Kasumi-1 (cell line): Measurements from ENCODE around the gene C13orf46.

Experiments used
- DNase-seq, 2 experiments: peaks; one replicate each; lab custom pipeline; 2025; lab: John Stamatoyannopoulos, UW

The C13orf46 gene

DNA sequence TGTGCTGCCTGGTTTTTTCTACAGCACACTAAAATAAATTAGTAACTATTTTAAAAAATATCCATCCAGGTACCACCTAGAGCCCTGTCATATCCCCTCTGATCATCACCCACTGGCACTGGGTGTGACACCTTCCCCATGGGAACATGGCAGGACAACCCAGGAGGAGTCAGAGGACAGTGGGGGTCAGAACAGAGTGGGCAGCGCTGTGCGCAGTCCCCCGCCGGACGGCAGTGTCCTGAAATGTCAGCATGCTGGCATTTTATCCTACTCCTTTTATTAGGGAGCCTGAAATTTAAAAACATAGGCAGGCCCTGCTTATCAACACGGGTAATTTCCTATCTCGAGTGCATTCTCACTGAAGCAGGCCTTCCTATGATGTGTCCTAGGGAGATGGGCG is 67.9 kb downstream of the C13orf46 start:
- DNase-seq: no peak

DNA sequence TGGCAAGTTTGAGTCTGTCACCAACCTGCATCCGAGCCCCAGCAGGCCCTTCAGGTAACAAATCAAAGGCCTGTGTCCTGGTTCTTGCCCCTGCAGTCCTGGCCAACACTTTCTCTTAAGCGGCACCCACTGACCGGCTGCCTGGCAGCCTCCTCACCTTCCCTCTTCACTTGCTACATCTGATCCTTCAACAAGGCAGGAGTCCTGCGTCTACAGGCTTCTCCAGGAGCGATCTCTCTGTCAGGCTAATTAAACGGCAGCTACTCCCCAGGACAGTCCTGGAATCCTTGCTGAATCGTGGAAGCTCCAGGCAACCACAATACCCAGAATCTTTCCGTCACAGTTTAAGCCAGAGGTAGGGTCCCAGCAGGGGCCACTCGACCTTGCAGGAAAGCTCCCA is 68.9 kb downstream of the C13orf46 start:
- DNase-seq: no peak

DNA sequence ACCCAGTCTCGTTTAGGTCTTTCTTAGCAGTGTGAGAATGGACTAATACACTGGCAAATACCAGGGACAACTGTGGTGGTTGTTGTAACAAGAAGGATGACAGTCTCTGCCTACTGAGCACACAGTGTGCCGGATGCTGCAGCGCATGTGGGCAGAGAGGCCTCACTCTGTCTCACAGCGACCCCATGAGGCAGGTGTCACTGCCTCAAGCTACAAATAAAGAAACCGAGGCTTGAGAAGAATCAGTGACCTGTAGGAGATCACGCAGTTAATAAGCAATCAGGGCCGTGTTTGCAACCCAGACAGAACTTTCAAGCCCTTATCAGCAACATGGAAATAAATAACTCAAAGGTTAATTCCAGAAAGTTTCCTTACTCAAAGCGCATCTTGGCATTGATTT is 69.5 kb downstream of the C13orf46 start:
- DNase-seq: no peak

DNA sequence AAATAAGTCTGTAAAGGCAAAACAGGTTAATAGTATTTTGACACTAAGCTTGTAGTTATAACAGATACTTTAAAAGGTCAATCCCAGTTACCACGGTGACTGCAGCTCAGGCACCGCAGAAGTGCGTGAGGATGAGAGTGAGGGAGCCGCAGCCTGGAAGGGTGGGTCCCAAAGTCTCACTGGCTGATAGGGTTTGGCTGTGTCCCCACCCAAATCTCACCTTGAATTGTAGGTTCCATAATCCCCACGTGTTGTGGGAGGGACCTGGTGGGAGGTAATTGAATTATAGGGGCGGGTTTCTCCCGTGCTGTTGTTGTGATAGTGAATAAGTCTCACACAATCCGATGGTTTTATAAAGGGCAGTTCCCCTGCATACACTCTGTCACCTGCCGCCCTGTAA is 70.0 kb downstream of the C13orf46 start:
- DNase-seq: no peak
